HepG2 (cell line): Measurements from ENCODE around the gene CEBPA. TPM values are rescaled to one million over a fixed set of nuclear protein-coding genes. Genes with fewer than 3 reads are reported as not detected.

ENCODE experiments used
- ETV5 ChIP-seq: IDR thresholded peaks from 2 replicates; pipeline ENCODE4 v1.6.1; 2018; ENCODE audit warnings: missing biosample characterization, missing genetic modification reagents, inconsistent platforms, borderline replicate concordance
- FOSL2 ChIP-seq: sonication (generic); formaldehyde crosslinking; IDR thresholded peaks from 2 replicates; pipeline ENCODE4 v1.4.0; 2020; ENCODE audit warnings: missing genetic modification reagents
- HNRNPL ChIP-seq: fragments of 200-400 bp; formaldehyde crosslinking; IDR thresholded peaks from 2 replicates; pipeline ENCODE4 v1.6.1; 2017; ENCODE audit warnings: mild to moderate bottlenecking, low read depth, low read length
- KDM5A ChIP-seq: fragments of 200-600 bp; sonication (generic); IDR thresholded peaks from 2 replicates; pipeline ENCODE4 v1.7.0; 2018; ENCODE audit warnings: antibody characterized with exemption, mild to moderate bottlenecking, low read length, borderline replicate concordance
- MYC ChIP-seq: sonication (generic); formaldehyde crosslinking; IDR thresholded peaks from 2 replicates; pipeline ENCODE4 v1.9.0; 2021; ENCODE audit warnings: missing genetic modification reagents, borderline replicate concordance
- PAX8 ChIP-seq: sonication (generic); formaldehyde crosslinking; IDR thresholded peaks from 2 replicates; pipeline ENCODE4 v1.8.0; 2022; ENCODE audit warnings: mild to moderate bottlenecking, missing genetic modification reagents, borderline replicate concordance
- PHF8 ChIP-seq: sonication (generic); formaldehyde crosslinking; IDR thresholded peaks from 2 replicates; pipeline ENCODE4 v1.5.0; 2020; ENCODE audit warnings: missing genetic modification reagents
- SNRNP70 ChIP-seq: fragments of 200-400 bp; formaldehyde crosslinking; IDR thresholded peaks from 2 replicates; pipeline ENCODE4 v1.6.1; 2017; ENCODE audit warnings: mild to moderate bottlenecking, low read depth, low read length, moderate library complexity
- TARDBP ChIP-seq: sonication (generic); formaldehyde crosslinking; IDR thresholded peaks from 2 replicates; pipeline ENCODE4 v1.8.0; 2022; ENCODE audit warnings: mild to moderate bottlenecking, missing genetic modification reagents
- THAP8 ChIP-seq: sonication (generic); formaldehyde crosslinking; IDR thresholded peaks from 2 replicates; pipeline ENCODE4 v1.5.1; 2020; ENCODE audit warnings: missing genetic modification reagents, mild to moderate bottlenecking, borderline replicate concordance
- UBTF ChIP-seq: sonication (generic); formaldehyde crosslinking; IDR thresholded peaks from 2 replicates; pipeline ENCODE4 v1.4.0; 2020; ENCODE audit warnings: mild to moderate bottlenecking, missing genetic modification reagents
- ZBTB7B ChIP-seq: sonication (generic); formaldehyde crosslinking; IDR thresholded peaks from 2 replicates; pipeline ENCODE4 v1.4.0; 2020; ENCODE audit warnings: missing genetic modification reagents
- ZFP1 ChIP-seq: IDR thresholded peaks from 2 replicates; pipeline ENCODE4 v1.6.1; 2016
- ZNF143 ChIP-seq: sonication (generic); formaldehyde crosslinking; IDR thresholded peaks from 2 replicates; pipeline ENCODE4 v1.4.0; 2020; ENCODE audit warnings: missing genetic modification reagents
- ZNF205 ChIP-seq: IDR thresholded peaks from 2 replicates; pipeline ENCODE4 v1.6.1; 2018; ENCODE audit warnings: missing biosample characterization, missing genetic modification reagents
- ZNF263 ChIP-seq: sonication (generic); formaldehyde crosslinking; IDR thresholded peaks from 2 replicates; pipeline ENCODE4 v1.4.0; 2020; ENCODE audit warnings: missing genetic modification reagents
- ZNF354B ChIP-seq: sonication (generic); formaldehyde crosslinking; IDR thresholded peaks from 2 replicates; pipeline ENCODE4 v1.8.0; 2022; ENCODE audit warnings: mild to moderate bottlenecking, missing genetic modification reagents
- ZNF362 ChIP-seq: sonication (generic); formaldehyde crosslinking; IDR thresholded peaks from 2 replicates; pipeline ENCODE4 v1.4.0; 2020; ENCODE audit warnings: missing genetic modification reagents, mild to moderate bottlenecking, borderline replicate concordance
- ZNF7 ChIP-seq: IDR thresholded peaks from 2 replicates; pipeline ENCODE4 v1.6.1; 2016; ENCODE audit warnings: missing biosample characterization, missing genetic modification reagents
- ZNF746 ChIP-seq: sonication (generic); formaldehyde crosslinking; IDR thresholded peaks from 2 replicates; pipeline ENCODE4 v1.8.0; 2022; ENCODE audit warnings: mild to moderate bottlenecking, missing genetic modification reagents
- ZNF772 ChIP-seq: sonication (generic); formaldehyde crosslinking; IDR thresholded peaks from 2 replicates; pipeline ENCODE4 v1.5.0; 2020; ENCODE audit warnings: mild to moderate bottlenecking, missing genetic modification reagents
- polyA plus RNA-seq, 8 experiments: library from polyadenylated mRNA; depleted of rRNA in 3 of 8; stranded (reverse) in 7 of 8; unstranded in 1 of 8; fragments of >200 nt; fragmentation: Illumina TruSeq in 4 of 8; extraction: Trizol in 4 of 8; gene quantifications; 2 replicates each; pipeline versions ENCODE4 v1.2.1 to v1.2.3, GENCODE V29; 2011 to 2016; ENCODE audit warnings: low read depth in 4 of 8, missing spikeins in 1 of 8, mixed read lengths in 1 of 8; ENCODE audit not compliant: insufficient read depth in 1 of 8
- total RNA-seq, 5 experiments: library from RNA; depleted of rRNA; stranded (reverse); fragments of >200 nt; fragmentation: Illumina TruSeq; extraction: Trizol; gene quantifications; 2 replicates each; pipeline ENCODE4 v1.2.3, GENCODE V29; 2016; ENCODE audit warnings: low read depth in 1 of 5
- TF ChIP-seq, protein P1 (sequence below): sonication (generic); formaldehyde crosslinking; IDR thresholded peaks from 2 replicates; pipeline ENCODE4 v1.9.0; 2022; ENCODE audit warnings: missing genetic modification reagents, mild to moderate bottlenecking, borderline replicate concordance

CEBPA gene
- total and polyA plus RNA-seq, 2 of the 13 experiments (the other 11 are each of a cell fraction or from before 2014, with no cell fraction given) = 24.8 to 103 TPM

DNA sequence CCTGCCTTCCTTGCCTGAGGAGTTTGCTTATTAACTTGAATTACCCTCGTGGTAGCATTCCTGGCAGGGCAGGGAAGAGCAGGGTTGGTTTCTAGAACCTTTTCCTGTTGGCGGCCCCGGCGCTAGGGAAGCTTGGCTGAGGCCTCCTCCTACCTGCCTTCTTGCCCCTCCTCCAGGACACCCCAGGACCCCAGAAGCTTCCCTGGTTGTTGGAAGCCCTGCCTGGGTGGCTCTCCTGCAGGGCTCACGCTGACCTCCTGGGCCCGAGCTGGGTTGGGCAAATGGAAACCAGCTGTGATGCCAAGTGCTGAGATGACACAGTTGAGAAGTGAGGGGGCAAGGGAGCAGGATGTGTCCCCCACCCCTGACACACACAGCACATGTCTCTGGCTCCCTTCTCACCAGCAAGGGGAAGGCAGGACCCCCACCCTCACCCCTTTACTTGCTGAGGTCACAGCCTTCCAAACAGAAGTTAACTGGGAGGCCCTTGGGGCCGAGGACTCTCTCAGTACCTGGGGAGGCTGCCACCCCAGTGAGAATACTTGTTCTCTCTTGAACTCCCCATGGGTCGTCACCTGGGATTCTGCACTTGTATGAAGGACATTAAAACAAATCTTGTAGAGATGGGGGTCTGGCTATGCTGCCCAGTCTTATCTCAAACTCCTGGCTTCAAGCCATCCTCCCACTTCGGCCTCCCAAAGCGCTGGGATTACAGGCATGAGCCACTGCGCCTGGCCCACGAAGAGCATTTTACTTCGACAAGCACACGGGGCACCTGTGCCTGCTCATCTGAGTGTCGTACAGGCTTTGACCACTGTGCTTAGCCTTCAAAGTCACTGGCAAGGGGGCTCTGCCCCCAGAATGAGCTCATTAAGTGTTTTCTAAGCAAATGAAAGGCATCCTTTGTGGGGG, 10.5 kb downstream of the CEBPA start (continued):
- TF ChIP-seq HNRNPL (0 out of 2 replicates have a peak, but pooled peaks have one; percentile 26), MYC (CRISPR knock-in tag) (0 out of 2 replicates have a peak, but pooled peaks have one; percentile 36), ZNF143 (CRISPR knock-in tag) (no peak), ZBTB7B (CRISPR knock-in tag) (0 out of 2 replicates have a peak, but pooled peaks have one; percentile 17), ZNF205 (CRISPR knock-in tag) (no peak), FOSL2 (CRISPR knock-in tag) (no peak), ZNF746 (CRISPR knock-in tag) (0 out of 2 replicates have a peak, but pooled peaks have one; percentile 69), KDM5A (no peak), ZNF7 (CRISPR knock-in tag) (peak; percentile 94), PHF8 (no peak), ZNF362 (CRISPR knock-in tag) (no peak), ZFP1 (CRISPR knock-in tag) (no peak), UBTF (peak; percentile 47; the same call in 1 of the 2 replicates), PAX8 (CRISPR knock-in tag) (no peak), THAP8 (CRISPR knock-in tag) (no peak), ZNF354B (CRISPR knock-in tag) (no peak), SNRNP70 (no peak), TARDBP (0 out of 2 replicates have a peak, but pooled peaks have one; percentile 22), ZNF772 (CRISPR knock-in tag) (no peak), ZNF263 (CRISPR knock-in tag) (no peak), ETV5 (CRISPR knock-in tag) (no peak)
- TF ChIP-seq, protein P1, sequence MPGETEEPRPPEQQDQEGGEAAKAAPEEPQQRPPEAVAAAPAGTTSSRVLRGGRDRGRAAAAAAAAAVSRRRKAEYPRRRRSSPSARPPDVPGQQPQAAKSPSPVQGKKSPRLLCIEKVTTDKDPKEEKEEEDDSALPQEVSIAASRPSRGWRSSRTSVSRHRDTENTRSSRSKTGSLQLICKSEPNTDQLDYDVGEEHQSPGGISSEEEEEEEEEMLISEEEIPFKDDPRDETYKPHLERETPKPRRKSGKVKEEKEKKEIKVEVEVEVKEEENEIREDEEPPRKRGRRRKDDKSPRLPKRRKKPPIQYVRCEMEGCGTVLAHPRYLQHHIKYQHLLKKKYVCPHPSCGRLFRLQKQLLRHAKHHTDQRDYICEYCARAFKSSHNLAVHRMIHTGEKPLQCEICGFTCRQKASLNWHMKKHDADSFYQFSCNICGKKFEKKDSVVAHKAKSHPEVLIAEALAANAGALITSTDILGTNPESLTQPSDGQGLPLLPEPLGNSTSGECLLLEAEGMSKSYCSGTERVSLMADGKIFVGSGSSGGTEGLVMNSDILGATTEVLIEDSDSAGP (CRISPR knock-in tag) = peak; percentile 37; the same call in 1 of the 2 replicates
